ENCODE measurements around the gene KIF16B. TPM values are rescaled to one million over a fixed set of nuclear protein-coding genes. Genes with fewer than 3 reads are reported as not detected.

The KIF16B gene
- total RNA-seq, 1 donor from 2014 or later = 9.4 TPM

- Mint-ChIP-seq H3K36me3 (ENCODE audit: low read depth) (peaks cover 3% of the 10 kb centered on the region), H3K9me3 (no peaks in the 10 kb centered on the region), H3K27me3 (ENCODE audit: low read depth) (no peaks in the 10 kb centered on the region), H3K4me1 (no peaks in the 10 kb centered on the region), H3K27ac (ENCODE audit: unreplicated experiment) (no peak overlapping the region), H3K4me3 (no peak overlapping the region)
- no peak for DNase-seq (ENCODE audit: low read depth, low spot score)
- no peak for TF ChIP-seq CTCF (conservative IDR thresholded peaks at IDR 0.05)
Measured at GRCh38 chr20:16455324-16455723, 117.9 kb downstream of the KIF16B start.

- H3K9me3 Mint-ChIP-seq = no peaks in the 10 kb centered on the region
- H3K27me3 Mint-ChIP-seq (ENCODE audit: low read depth) = no peaks in the 10 kb centered on the region
- H3K27ac Mint-ChIP-seq (ENCODE audit: unreplicated experiment) = no peak overlapping the region
- H3K4me3 Mint-ChIP-seq = no peak overlapping the region
- H3K4me1 Mint-ChIP-seq = no peaks in the 10 kb centered on the region
- no peak for TF ChIP-seq CTCF (conservative IDR thresholded peaks at IDR 0.05)
- peaks cover 5% of the 10 kb centered on the region for H3K36me3 Mint-ChIP-seq (ENCODE audit: low read depth)
- no peak for DNase-seq (ENCODE audit: low read depth, low spot score)
Measured at GRCh38 chr20:16451982-16452381, 121.3 kb downstream of the KIF16B start.

- Mint-ChIP-seq H3K27ac (ENCODE audit: unreplicated experiment) (peak overlapping the region; percentile 3), H3K27me3 (ENCODE audit: low read depth) (no peaks in the 10 kb centered on the region), H3K4me3 (no peak overlapping the region), H3K4me1 (no peaks in the 10 kb centered on the region), H3K9me3 (no peaks in the 10 kb centered on the region), H3K36me3 (ENCODE audit: low read depth) (peaks cover 5% of the 10 kb centered on the region)
- no peak for DNase-seq (ENCODE audit: low read depth, low spot score)
- no peak for TF ChIP-seq CTCF (conservative IDR thresholded peaks at IDR 0.05)
Measured at GRCh38 chr20:16451001-16451400, 122.2 kb downstream of the KIF16B start.

GRCh38 chr20:16446991-16447390 lies 126.3 kb downstream of the KIF16B start:
- H3K4me1 Mint-ChIP-seq = no peaks in the 10 kb centered on the region
- no peak overlapping the region for H3K4me3 Mint-ChIP-seq
- H3K27me3 Mint-ChIP-seq (ENCODE audit: low read depth) = no peaks in the 10 kb centered on the region
- H3K36me3 Mint-ChIP-seq (ENCODE audit: low read depth) = peaks cover 5% of the 10 kb centered on the region
- no peak for DNase-seq (ENCODE audit: low read depth, low spot score)
- TF ChIP-seq CTCF (conservative IDR thresholded peaks at IDR 0.05) = no peak
- H3K9me3 Mint-ChIP-seq = no peaks in the 10 kb centered on the region
- no peak overlapping the region for H3K27ac Mint-ChIP-seq (ENCODE audit: unreplicated experiment)

GRCh38 chr20:16446246-16446645 lies 127.0 kb downstream of the KIF16B start:
- Mint-ChIP-seq H3K27me3 (ENCODE audit: low read depth) (no peaks in the 10 kb centered on the region), H3K4me3 (no peak overlapping the region), H3K4me1 (no peaks in the 10 kb centered on the region), H3K36me3 (ENCODE audit: low read depth) (peaks cover 6% of the 10 kb centered on the region), H3K27ac (ENCODE audit: unreplicated experiment) (no peak overlapping the region), H3K9me3 (peaks cover 1% of the 10 kb centered on the region)
- no peak for DNase-seq (ENCODE audit: low read depth, low spot score)
- no peak for TF ChIP-seq CTCF (conservative IDR thresholded peaks at IDR 0.05)

GRCh38 chr20:16445482-16445881 lies 127.8 kb downstream of the KIF16B start:
- Mint-ChIP-seq H3K4me1 (no peaks in the 10 kb centered on the region), H3K27ac (ENCODE audit: unreplicated experiment) (no peak overlapping the region), H3K27me3 (ENCODE audit: low read depth) (no peaks in the 10 kb centered on the region), H3K4me3 (no peak overlapping the region), H3K36me3 (ENCODE audit: low read depth) (peaks cover 7% of the 10 kb centered on the region), H3K9me3 (peaks cover 3% of the 10 kb centered on the region)
- no peak for DNase-seq (ENCODE audit: low read depth, low spot score)
- TF ChIP-seq CTCF (conservative IDR thresholded peaks at IDR 0.05) = no peak
